HCT116 (cell line): ENCODE results near the gene FHDC1. TPM values are rescaled to one million over a fixed set of nuclear protein-coding genes. Genes with fewer than 3 reads are reported as not detected.

Experiments
- ATAC-seq: fragments of 200-7000 bp; cut with Tn5 transposase; 2 replicates; pipeline ENCODE4 v1.9.1; 2020; ENCODE audit warnings: mild to moderate bottlenecking, moderate library complexity
- BruUV-seq: library from RNA; stranded (reverse); fragments of 400-500 nt; replicated peaks from 2 replicates; lab custom pipeline; 2021; lab: Mats Ljungman, UMichigan
- CTCF ChIA-PET: fragments of 300-600 bp; sonication (Branson Sonifier 250); formaldehyde crosslinking; loops from one replicate; lab custom pipeline; 2021; ENCODE audit warnings: antibody characterized with exemption; lab: Charles Lee
- POLR2A ChIA-PET: fragments of 300-600, 350-600 bp; sonication (Branson Sonifier 250); formaldehyde crosslinking; loops from one replicate; lab custom pipeline; 2021; ENCODE audit warnings: antibody characterized with exemption; lab: Charles Lee
- RAD21 ChIA-PET, 2 experiments: fragments of 300-600 bp; sonication (Branson Sonifier 250); formaldehyde crosslinking; loops; one replicate each; lab custom pipeline; 2023; ENCODE audit warnings: low total read pairs in 2 of 2; ENCODE audit not compliant: uncharacterized antibody in 2 of 2, unreplicated experiment in 2 of 2, low non-redundant PET in 1 of 2; lab: Charles Lee
- DNase-seq: peaks from one replicate; pipeline ENCODE4 v3.0.0-alpha.2; 2010; ENCODE audit warnings: low read depth, low spot score
- H2AFZ ChIP-seq: fragments of 200-600 bp; shearing (Covaris generic), sonication (generic); 2 replicates; pipeline ENCODE4 v1.6.1; 2017; ENCODE audit warnings: low read depth, mixed run types, mixed read lengths, antibody characterized with exemption, low read length; ENCODE audit not compliant: poor library complexity, severe bottlenecking
- H3K27ac ChIP-seq: 2 replicates; pipeline ENCODE4 v1.5.1; 2012; ENCODE audit warnings: low read depth, low read length
- H3K27me3 ChIP-seq: fragments of 200-600 bp; sonication (generic); 2 replicates; pipeline ENCODE4 v1.6.1; 2016; ENCODE audit warnings: mixed run types, low read length, mixed read lengths; ENCODE audit not compliant: insufficient read depth
- H3K36me3 ChIP-seq, 2 experiments: fragments of 200-500 bp in 1 of 2; fragments of 200-600 bp in 1 of 2; sonication (Bioruptor generic) in 1 of 2; sonication (generic) in 1 of 2; 2 replicates each; pipeline versions ENCODE4 v1.5.1 to v1.6.1; 2014 to 2016; ENCODE audit warnings: low read length in 2 of 2, inconsistent platforms in 1 of 2, mixed read lengths in 1 of 2, mixed run types in 1 of 2; ENCODE audit not compliant: insufficient read depth in 2 of 2, control insufficient read depth in 1 of 2
- H3K4me1 ChIP-seq, 2 experiments: fragments of 200-600 bp in 1 of 2; sonication (generic) in 1 of 2; 2 replicates each; pipeline versions ENCODE4 v1.5.1 to v1.6.1; 2012 to 2017; ENCODE audit warnings: low read length in 2 of 2, inconsistent platforms in 1 of 2, mild to moderate bottlenecking in 1 of 2, mixed read lengths in 1 of 2, mixed run types in 1 of 2, moderate library complexity in 1 of 2; ENCODE audit not compliant: insufficient read depth in 2 of 2, control insufficient read depth in 1 of 2
- H3K4me2 ChIP-seq: fragments of 200-600 bp; sonication (generic); 2 replicates; pipeline ENCODE4 v1.6.1; 2017; ENCODE audit warnings: mixed run types, low read length, mixed read lengths
- H3K4me3 ChIP-seq, 2 experiments: fragments of 200-600 bp in 1 of 2; sonication (generic) in 1 of 2; replicated peaks in 1 of 2; 2 replicates each; pipeline ENCODE4 v1.5.1; 2011 to 2016; ENCODE audit warnings: low read length in 2 of 2, control low read depth in 1 of 2, low read depth in 1 of 2, mild to moderate bottlenecking in 1 of 2, mixed read lengths in 1 of 2, mixed run types in 1 of 2
- H3K79me2 ChIP-seq: fragments of 200-600 bp; sonication (generic); 2 replicates; pipeline ENCODE4 v1.6.1; 2017; ENCODE audit warnings: mild to moderate bottlenecking, mixed run types, low read length, moderate library complexity, mixed read lengths; ENCODE audit not compliant: insufficient read depth
- H3K9ac ChIP-seq: fragments of 200-600 bp; sonication (generic); 2 replicates; pipeline ENCODE4 v1.6.1; 2016; ENCODE audit warnings: low read length, mixed read lengths
- H3K9me2 ChIP-seq: fragments of 200-600 bp; sonication (generic), shearing (Covaris generic); 2 replicates; pipeline ENCODE4 v1.6.1; 2017; ENCODE audit warnings: mixed run types, mild to moderate bottlenecking, moderate library complexity; ENCODE audit not compliant: insufficient read depth
- H3K9me3 ChIP-seq, 2 experiments: fragments of 200-500 bp in 1 of 2; fragments of 200-600 bp in 1 of 2; sonication (Bioruptor generic) in 1 of 2; sonication (generic) in 1 of 2; 2 replicates each; pipeline ENCODE4 v1.6.1; 2014 to 2017; ENCODE audit warnings: low read length in 2 of 2, mixed read lengths in 2 of 2, inconsistent platforms in 1 of 2, low read depth in 1 of 2, mild to moderate bottlenecking in 1 of 2, mixed run types in 1 of 2, moderate library complexity in 1 of 2; ENCODE audit not compliant: control insufficient read depth in 1 of 2, insufficient read depth in 1 of 2
- H4K20me1 ChIP-seq: fragments of 200-600 bp; sonication (generic), shearing (Covaris generic); 2 replicates; pipeline ENCODE4 v1.6.1; 2017; ENCODE audit warnings: mixed run types, mild to moderate bottlenecking, moderate library complexity; ENCODE audit not compliant: insufficient read depth
- ATF3 ChIP-seq: IDR thresholded peaks from 2 replicates; pipeline ENCODE4 v1.6.1; 2012
- CBX3 ChIP-seq: IDR thresholded peaks from 2 replicates; pipeline ENCODE4 v1.6.1; 2012; ENCODE audit warnings: low read depth
- CEBPB ChIP-seq: IDR thresholded peaks from 2 replicates; pipeline ENCODE4 v1.6.1; 2012; ENCODE audit warnings: low read depth
- CTCF ChIP-seq, 3 experiments: fragments of 200-600 bp in 1 of 3; sonication (generic) in 1 of 3; IDR thresholded peaks in 2 of 3; conservative IDR thresholded peaks in 1 of 3; 2 replicates each; pipeline ENCODE4 v1.5.1; 2012 to 2017; ENCODE audit warnings: low read depth in 2 of 3, low read length in 2 of 3, antibody characterized with exemption in 1 of 3, borderline replicate concordance in 1 of 3, control low read depth in 1 of 3, mild to moderate bottlenecking in 1 of 3, mixed read lengths in 1 of 3, mixed run types in 1 of 3, moderate library complexity in 1 of 3; ENCODE audit not compliant: insufficient read depth in 1 of 3
- EGR1 ChIP-seq: IDR thresholded peaks from 2 replicates; pipeline ENCODE4 v1.6.1; 2012; ENCODE audit warnings: low read depth
- ELF1 ChIP-seq: IDR thresholded peaks from 2 replicates; pipeline ENCODE4 v1.6.1; 2012; ENCODE audit warnings: low read depth, borderline replicate concordance
- EZH2 ChIP-seq: fragments of 200-600 bp; sonication (generic); IDR thresholded peaks from 2 replicates; pipeline ENCODE4 v1.6.1; 2017; ENCODE audit warnings: antibody characterized with exemption, mixed run types
- EZH2phosphoT487 ChIP-seq: fragments of 200-600 bp; IDR thresholded peaks from 2 replicates; pipeline ENCODE4 v1.6.1; 2018; ENCODE audit warnings: antibody characterized with exemption, borderline replicate concordance
- FOSL1 ChIP-seq: IDR thresholded peaks from 2 replicates; pipeline ENCODE4 v1.6.1; 2012; ENCODE audit warnings: low read depth
- MAX ChIP-seq: IDR thresholded peaks from 2 replicates; pipeline ENCODE4 v1.6.1; 2012
- POLR2A ChIP-seq: IDR thresholded peaks from 2 replicates; pipeline ENCODE4 v1.7.0; 2011; ENCODE audit warnings: borderline replicate concordance; ENCODE audit not compliant: insufficient read depth, insufficient read length; ENCODE audit errors: extremely low read depth
- POLR2AphosphoS5 ChIP-seq: IDR thresholded peaks from 2 replicates; pipeline ENCODE4 v1.6.1; 2011; ENCODE audit warnings: mild to moderate bottlenecking, low read depth, low read length, moderate library complexity
- RAD21 ChIP-seq: IDR thresholded peaks from 2 replicates; pipeline ENCODE4 v1.6.1; 2012; ENCODE audit warnings: low read depth, mild to moderate bottlenecking
- SIN3A ChIP-seq: IDR thresholded peaks from 2 replicates; pipeline ENCODE4 v1.6.1; 2012; ENCODE audit warnings: low read depth
- SP1 ChIP-seq: IDR thresholded peaks from 2 replicates; pipeline ENCODE4 v1.6.1; 2012; ENCODE audit warnings: low read depth
- SRF ChIP-seq: IDR thresholded peaks from 2 replicates; pipeline ENCODE4 v1.6.1; 2012; ENCODE audit warnings: low read depth
- TCF7L2 ChIP-seq: IDR thresholded peaks from 2 replicates; pipeline ENCODE4 v1.7.0; 2011; ENCODE audit warnings: borderline replicate concordance, inconsistent platforms; ENCODE audit not compliant: insufficient read depth, insufficient read length; ENCODE audit errors: extremely low read depth
- YY1 ChIP-seq: IDR thresholded peaks from 2 replicates; pipeline ENCODE4 v1.6.1; 2011; ENCODE audit warnings: low read length, low read depth, moderate library complexity, mild to moderate bottlenecking; ENCODE audit not compliant: insufficient replicate concordance; ENCODE audit errors: extremely low read depth
- intact Hi-C: fragments of 100-400 bp; cut with micrococcal nuclease; formaldehyde crosslinking; loops from 2 replicates; pipeline ENCODE4 v1.10.0; 2022
- total RNA-seq: library from RNA; stranded (reverse); gene quantifications from one replicate; pipeline ENCODE4 v1.2.1, GENCODE V29; 2021; ENCODE audit not compliant: unreplicated experiment

Gene FHDC1
- total RNA-seq, 1 experiment from 2014 or later: 1.8 TPM

GRCh38 chr4:152962150-152962549, 26.0 kb downstream of the FHDC1 start (continued):
- TF ChIP-seq TCF7L2 (no peak), POLR2AphosphoS5 (no peak), ATF3 (no peak), MAX (no peak), RAD21 (no peak), SP1 (no peak), YY1 (no peak), EZH2 (no peak), EGR1 (no peak), EZH2phosphoT487 (no peak), SIN3A (no peak)

- ChIA-PET POLR2A (no interaction called here), CTCF (no interaction called here), RAD21 (no interaction called here)
- Histone ChIP-seq H3K27me3 (no peaks in the 10 kb centered on the region), H4K20me1 (no peaks in the 10 kb centered on the region), H3K4me2 (no peak overlapping the region), H3K4me1 (peaks cover 0 to 8% of the 10 kb centered on the region in 2 experiments; a peak in 1 of 4 replicates), H3K27ac (no peak overlapping the region), H3K4me3 (no peak overlapping the region), H3K36me3 (no peaks in the 10 kb centered on the region), H2AFZ (no peak overlapping the region), H3K9me3 (no peaks in the 10 kb centered on the region), H3K9me2 (no peaks in the 10 kb centered on the region), H3K9ac (no peak overlapping the region), H3K79me2 (no peaks in the 10 kb centered on the region)
- ATAC-seq (no peak), DNase-seq (no peak)
- intact Hi-C loops: no loop called here
- BruUV-seq: no TSS peak
- TF ChIP-seq CEBPB (no peak), CBX3 (no peak), SRF (no peak), FOSL1 (no peak), ELF1 (no peak), ATF3 (no peak), SIN3A (no peak), CTCF (IDR thresholded peaks at IDR 0.05 in 2 of 3, conservative IDR thresholded peaks at IDR 0.05 in 1 of 3; ENCODE audit: borderline replicate concordance in 1 of 3, insufficient read depth in 1 of 3, low read depth in 2 of 3, low read length in 2 of 3) (no peak), POLR2AphosphoS5 (no peak), POLR2A (no peak)
Measured at GRCh38 chr4:152964335-152964734, 28.2 kb downstream of the FHDC1 start.
